ELR (cell line): ENCODE results near the gene UBE2E2.
A peak's percentile ranks its signal among the peaks of the same experiment; 100 is the strongest.

Source experiments
- DNase-seq: peaks from one replicate; pipeline ENCODE4 v3.0.0-alpha.2; 2015; ENCODE audit warnings: low read depth

Gene UBE2E2

DNA sequence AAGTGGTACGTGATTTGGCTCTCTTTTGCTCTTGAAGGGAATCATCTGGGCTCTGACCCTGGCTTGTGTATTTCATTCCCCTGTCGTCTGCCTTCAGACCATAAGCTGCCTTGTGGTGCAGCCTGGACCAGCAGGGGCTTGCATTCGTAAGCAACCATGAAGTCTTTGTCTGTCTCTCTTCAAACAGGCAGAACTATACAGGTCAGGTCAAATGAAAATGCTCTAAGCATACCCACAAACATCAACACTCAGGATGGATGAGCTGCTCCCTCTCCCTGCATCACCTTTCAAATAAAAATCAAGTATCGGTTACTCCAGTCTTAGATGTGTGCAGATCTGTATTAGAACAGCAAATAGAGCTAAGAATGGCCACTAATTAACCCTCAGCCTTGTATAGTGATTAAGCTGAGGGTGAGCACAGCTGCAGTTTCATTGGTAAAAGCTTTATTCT, 334.0 kb downstream of the UBE2E2 start:
- no peak for DNase-seq

DNA sequence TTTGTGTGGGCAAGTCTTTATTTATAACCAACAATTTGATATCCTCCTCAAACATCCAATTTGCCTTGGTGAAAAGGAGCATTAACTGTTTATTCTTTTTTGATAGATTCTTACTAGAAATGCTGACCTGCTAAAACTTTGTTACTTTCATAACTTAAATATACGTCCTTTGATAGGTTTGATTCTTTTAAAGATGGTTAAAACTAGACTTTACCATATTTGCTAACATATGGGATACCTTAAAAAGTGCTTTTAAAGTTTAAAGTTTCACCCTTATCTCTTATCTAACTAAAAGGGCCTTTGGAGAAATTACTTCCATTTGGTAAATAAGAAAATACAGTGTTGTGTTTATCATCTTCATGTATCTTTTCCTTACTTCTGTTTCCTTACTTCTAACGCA, 336.1 kb downstream of the UBE2E2 start:
- DNase-seq = no peak

DNA sequence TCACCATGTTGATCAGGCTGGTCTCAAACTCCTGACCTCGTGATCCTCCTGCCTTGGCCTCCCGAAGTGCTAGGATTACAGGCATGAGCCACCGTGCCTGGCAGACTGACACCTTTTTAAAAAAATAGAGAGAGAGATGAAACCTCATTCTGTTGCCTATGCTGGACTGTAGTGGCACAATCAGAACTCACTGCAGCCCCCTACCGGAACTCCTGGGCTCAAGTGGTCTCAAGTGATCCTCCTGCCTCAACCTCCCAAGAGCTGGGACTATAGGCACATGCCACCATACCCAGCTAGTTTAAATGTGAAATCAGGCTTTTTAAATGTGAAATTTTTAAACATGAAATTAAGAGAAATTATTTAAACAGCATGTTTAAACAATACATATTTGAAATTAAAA, 337.5 kb downstream of the UBE2E2 start:
- no peak for DNase-seq

DNA sequence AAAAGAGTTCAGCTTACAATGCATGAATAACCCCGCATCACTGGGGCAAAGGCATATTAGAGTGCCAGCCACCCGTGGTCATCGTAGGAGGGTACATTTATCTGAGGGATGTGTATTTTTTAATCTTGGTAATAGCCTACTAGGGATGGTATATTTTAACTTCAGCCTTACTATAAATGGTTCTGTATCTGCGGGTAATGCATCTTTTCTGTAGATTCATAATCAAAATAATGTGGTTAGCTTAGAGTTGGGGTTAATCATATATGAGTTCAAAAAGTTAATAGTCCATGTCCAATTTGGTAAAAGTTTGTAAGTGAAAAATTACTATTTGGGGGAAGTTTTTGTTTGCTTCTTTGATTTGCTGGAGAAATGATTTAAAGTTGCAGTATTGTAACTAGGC, 339.0 kb downstream of the UBE2E2 start:
- DNase-seq = no peak

DNA sequence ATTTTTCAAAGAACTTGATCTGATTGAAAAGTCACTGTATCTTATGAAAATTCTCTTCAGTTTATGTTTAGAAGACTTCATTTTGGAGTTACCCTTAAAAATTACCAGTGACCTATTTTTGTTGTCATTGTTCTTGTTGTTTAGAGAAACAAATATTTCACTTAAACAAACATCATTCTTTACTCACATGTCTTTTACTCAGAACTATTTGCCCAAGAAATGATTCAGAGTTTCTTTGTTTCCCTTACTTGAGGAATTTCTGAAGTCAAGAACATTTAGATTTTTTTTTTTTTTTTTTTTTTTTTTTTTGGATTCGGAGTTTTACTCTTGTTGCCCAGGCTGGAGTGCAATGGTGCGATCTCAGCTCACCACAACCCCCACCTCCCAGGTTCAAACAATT, 343.1 kb downstream of the UBE2E2 start:
- DNase-seq = no peak

DNA sequence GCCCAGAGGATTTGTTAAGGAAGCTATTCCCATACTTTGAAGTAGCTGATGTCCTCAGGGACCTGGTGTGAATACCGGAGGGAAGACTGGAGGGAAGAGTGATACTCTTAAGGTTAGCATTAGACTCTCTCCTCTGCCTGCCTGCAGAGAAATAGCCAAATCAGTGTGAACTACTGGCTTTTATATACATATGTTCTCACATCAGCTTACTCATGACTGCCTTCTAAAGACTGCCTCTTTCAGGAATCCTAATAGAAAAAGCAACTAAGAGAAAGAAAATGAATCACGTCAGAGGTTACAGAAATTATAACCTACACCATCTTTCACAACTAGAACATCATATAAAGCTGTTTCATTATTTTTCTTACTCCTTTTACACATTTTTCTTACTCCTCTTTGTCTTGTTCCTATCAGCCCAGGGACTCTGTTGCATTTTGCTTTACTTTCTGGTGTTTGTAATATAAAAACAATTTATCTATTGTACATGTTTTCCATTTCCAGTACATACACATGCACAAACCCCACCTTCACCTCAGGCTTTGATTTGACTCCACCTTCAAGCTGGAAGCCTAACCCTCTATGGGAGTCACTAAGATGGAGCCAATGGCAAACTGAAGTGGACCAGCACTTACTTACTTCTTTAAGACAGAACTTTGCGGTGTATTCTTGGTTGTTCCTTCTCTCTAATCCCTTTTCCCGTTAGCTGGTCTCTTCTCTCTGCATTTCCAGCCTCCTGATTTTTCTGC, 345.0 kb downstream of the UBE2E2 start:
- no peak for DNase-seq

DNA sequence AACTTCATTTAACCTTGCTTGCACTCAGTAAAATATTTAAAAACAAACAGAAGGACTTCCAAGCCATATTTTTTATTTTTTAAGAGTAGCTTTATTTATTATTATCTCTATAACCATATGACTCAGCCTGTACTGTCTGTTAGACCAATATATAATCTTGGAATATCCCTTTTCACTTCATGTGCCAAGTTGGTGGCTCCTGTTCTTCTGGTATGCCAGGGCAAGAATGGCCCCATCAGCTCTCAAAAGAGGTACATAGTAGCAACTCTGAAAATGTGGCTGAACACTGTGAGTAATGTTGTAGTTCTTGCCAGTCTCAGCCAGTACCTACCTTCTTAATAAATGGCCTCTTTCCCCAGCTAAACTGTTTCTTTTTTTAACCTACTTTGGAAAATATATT, 345.6 kb downstream of the UBE2E2 start:
- no peak for DNase-seq

DNA sequence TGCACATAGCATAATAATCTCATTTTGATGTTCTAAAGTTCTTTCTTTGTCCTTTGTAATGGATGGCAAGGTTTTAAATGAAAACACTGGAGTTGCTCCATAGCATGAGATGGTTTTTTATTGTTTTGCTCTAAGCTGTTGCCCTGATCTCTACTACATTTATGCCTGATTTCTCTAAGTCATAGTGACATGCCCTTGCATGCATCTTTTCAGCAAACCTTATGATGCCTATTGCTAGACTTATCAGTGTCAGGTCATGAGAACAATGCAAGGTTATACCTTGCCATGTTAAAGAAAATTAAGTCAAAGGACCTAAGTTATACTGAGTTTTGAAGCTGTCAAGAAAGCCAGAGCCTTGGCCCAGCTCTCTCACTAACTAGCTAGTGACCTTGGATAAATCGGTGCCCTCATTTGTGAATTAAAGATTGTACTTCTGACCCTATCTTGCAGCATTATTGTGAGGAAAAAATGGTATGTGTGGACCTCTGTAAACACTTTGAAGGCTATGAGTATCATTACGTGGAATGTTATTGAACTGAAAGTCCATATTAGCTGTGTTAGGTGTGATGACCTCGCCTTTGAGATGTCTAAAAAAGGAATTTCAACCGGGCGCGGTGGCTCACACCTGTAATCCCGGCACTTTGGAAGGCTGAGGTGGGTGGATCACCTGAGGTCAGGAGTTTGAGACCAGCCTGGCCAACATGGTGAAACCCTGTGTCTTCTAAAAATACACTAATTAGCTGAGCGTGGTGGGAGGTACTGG, 346.2 kb downstream of the UBE2E2 start:
- no peak for DNase-seq

DNA sequence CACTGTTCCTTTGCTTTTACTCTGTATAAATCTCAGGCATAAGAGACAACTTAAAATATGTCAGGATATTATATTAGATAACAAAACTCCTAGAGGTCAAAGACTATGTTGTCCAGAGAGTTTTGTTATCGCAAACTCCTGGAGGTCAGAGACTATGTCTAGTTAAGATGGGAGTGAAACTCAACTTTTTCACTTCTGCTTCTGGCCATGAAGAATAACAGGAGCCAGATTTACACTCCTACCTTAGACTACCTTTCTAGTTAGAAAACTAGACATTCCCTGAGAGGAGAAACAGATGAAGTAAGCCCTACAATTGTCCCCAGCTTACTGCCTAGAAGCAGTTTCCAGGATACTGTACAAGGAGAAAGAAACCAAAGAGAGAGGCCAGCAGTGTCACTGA, 347.3 kb downstream of the UBE2E2 start:
- DNase-seq = no peak

DNA sequence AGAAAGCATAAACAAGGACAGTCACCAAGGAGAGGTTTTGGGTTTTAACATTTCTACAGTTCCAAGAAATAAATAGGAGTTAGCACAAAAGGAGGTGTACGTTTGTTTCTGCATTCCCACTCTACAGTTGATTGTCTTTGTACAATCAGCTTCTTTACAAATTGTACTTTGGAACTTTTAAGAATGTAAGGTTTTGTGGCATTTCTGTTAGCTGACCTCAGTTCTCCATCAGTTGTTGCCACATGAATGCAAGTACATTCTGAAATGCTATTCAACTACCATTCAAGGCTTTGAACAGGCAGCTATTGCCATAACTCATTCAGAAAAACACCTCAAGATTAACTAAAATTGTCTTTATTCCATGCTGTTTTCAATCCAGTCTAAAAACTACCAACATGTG, 349.4 kb downstream of the UBE2E2 start:
- DNase-seq = no peak

DNA sequence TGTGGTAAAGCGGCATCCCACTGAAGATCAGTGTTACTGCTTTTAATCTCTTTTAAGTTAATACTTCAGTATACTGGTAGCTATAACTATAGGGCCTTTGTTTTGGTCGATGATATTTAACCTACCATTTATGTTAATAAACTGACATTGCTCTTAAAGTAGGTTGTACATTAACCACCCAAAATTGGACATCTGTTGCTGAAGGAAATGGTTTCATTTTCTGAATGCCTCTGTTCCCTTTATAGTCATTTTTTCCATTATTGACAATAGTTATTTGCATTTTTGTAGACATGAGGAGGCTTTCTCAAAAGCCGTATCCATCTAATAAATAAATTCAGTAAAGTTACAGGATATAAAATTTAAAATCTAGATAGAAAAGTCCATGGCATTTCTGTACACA, 350.2 kb downstream of the UBE2E2 start:
- no peak for DNase-seq

DNA sequence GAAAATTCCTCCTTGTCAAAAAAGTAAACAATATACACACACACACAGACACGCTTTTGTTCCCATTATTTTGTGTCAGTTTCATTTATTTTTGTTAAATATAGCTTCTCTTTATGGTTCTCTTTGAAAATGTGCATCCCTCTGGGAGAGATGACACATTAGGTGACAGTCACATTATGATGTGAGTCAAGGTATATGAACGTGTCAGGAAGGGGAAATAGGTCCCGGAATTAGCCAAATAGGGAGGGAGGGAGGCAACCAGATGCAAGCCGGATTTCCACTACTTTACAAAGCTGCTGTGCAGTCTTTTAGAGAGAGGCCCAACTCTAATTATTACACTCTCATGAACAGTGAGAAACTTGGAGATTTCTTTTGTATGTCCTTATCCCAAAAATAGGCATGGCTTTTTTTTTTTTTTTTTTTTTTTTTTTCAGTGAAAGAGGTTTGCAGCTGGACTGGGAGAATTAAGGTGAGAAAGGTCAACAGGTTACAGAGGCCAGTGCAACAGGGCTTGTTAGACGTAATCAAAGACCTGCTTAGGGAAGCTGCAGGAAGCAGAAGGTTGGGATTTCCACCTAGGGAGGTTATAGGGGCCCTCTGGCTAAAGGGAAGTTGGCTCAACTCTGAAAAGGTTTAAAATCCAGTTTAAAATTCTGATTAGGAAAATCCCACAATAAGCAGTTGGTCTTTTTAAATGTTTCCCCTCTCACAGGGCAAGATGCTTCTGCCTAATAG, 362.1 kb downstream of the UBE2E2 start:
- peak; percentile 25 for DNase-seq

DNA sequence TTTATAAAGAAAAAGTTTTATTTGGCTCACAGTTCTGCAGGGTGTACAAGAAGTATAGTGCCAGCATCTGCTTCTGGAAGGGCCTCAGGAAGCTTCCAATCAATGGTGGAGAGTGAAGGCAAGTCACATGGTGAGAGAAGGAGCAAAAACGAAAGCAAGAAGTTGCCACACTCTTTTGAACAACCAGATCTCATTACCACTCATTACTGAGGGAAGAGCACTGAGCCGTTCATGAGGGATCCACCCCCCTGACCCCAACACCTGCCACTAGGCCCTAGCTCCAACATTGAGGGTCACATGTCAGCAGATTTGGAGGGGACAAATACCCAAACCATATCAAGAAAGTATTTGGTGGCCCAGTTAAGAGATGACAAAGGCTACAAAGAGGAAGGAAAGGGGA, 363.4 kb downstream of the UBE2E2 start:
- no peak for DNase-seq

DNA sequence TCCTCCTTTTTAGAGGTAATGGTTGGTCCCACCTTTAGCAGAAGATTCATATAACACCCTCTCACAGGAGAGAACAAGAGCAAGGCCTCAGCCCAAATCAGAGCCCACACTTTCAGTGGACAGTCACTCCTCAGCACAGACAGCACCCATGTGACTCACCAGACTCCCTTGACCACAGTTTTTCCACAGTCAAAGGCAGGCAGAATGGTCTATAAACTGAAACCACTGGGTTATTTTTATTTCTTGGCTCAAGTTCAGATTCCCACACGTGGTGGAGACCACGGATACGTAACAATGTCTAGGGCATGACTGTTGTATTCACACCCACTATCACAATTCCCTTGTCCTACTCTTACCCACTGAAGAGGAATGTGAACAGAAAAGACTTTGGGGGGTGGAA, 364.8 kb downstream of the UBE2E2 start:
- peak; percentile 88 for DNase-seq

DNA sequence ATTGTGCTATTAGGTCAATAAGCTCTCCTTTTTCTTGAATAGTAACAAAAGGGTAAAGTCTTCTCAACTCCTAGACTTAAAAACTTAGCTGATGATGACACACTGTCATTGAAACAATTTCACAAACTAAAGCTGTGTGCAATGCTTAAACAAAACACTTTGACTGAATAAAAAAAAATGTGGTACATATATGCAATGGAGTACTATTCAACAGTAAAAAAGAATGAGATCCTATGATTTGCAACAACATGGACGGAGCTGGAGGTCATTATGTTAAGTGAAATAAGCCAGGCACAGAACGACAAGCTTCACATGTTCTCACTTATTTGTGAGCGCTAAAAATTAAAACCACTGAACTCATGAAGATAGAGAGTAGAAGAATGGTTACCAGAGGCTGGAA, 370.7 kb downstream of the UBE2E2 start:
- DNase-seq = no peak

DNA sequence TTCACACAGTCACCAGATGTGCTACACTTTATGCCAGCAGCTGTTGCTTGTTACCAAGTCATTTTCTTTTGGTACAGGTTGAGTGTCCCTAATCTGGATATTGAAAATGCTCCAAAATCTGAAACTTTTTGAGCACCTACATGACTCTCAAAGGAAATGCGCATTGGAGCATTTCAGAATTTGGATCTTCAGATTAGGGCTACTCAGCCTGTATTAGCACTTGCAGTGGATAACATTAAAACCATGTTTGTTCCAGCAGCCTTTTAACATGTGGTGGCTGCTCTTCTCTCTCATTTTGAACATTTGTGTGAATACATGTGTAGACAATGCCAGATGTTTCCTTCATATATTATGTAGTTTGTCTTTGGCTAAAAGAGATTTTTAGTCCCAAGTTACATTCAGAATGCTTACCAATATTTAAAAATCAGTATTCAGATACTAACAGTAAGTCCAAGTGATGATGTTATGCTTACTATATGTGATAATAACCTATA, 371.7 kb downstream of the UBE2E2 start:
- no peak for DNase-seq

DNA sequence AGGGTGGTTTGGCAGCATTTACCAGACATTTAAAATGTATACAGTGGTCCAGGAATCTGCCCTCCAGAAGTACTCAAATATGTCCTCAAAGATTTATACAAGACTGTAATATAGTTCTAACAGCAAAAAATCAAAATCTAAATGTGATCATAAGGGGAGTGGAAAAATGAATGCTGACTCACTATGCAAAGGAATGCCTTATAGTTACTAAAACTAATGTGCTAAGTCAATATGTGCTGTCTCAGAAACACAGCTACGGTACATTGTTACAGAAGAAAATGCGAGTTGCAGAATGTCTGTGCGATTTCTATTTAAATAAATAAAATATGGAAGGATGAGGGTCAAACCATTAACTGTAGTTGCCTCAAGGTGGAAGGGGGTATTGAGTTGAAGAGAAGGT, 372.6 kb downstream of the UBE2E2 start:
- peak; percentile 39 for DNase-seq

DNA sequence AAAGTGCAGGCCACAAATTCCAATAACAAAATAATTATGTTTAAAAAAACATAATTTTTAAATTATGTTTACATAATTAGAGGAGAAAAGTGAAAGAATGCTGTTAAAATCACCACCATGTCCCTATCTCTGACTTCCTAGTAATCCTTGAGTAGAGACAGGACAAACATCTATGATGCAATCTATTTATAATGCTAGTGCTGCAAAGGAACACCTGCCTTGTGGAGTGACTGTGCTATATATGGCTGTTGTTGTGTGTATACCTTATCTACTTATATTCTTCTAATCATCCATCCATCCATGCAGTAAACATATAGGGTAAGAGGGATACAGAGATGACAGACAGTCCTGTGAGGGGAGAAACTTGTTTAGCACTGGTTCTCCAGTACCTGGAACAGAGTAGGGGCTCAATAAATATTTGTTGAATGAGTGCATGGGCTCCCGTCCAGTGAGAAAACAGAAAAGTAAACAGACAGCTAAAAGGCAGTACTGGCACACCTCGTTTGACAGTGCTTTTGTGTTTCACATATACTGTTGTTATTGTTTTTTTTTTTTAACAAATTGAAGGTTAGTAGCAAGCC, 373.3 kb downstream of the UBE2E2 start:
- no peak for DNase-seq

DNA sequence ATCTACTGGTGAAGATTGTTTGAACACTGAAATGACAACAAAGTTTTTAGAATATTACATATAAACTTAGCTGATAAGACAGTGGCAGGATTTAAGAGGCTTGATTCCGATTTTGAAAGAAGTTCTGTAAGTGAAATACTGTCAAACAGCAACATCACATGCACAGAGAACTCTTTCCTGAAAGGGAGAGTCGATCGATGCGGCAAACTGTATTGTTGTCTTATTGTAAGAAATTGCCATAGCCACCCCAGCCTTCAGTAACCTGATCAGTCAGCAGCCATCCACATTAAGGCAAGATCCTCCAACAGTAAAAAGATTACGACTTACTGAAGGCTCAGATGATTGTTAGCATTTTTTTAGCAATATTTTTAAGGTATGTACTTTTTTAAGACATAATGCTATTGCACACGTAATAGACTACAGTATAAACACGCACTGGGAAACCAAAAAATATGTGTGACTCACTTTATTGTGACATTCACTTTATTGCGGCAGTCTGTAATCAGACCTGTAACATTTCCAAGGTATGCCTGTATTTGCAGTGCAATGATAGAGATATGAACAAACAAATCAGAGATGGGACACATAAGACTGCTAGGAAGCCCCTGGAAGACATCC, 377.1 kb downstream of the UBE2E2 start:
- peak; percentile 71 for DNase-seq

DNA sequence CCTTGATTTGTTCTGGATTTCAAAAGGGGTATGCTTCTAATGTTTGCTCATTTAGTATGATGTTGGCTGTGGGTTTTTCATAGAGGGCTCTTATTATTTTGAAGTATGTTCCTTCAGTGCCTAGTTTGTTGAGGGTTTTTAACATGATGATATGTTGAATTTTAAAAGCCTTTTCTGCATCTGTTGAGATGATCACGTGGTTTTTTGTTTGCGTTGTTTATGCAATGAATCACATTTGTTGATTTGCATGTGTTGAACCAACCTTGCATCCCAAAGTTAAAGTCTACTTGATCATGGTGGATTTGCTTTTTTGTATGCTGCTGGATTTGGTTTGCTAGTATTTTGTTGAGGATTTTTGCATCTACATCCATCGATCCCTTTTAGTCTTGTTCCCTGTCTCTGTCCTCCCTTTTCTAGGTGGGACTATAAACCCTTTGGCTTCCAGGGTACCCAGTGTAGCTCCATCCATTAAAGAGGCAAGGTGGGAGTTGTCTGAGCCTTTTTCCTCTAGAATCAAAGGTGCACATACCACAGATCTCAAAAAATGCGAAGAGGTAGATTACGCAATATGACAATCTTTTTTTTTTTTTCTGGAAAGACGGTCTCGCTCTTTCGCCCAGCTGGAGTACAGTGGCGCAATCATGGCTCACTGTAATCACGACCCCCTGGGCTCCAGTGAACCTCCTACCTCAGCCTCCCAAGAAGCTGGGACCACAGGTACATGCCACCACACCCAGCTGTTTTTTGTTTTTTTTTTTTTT, 381.0 kb downstream of the UBE2E2 start:
- no peak for DNase-seq

DNA sequence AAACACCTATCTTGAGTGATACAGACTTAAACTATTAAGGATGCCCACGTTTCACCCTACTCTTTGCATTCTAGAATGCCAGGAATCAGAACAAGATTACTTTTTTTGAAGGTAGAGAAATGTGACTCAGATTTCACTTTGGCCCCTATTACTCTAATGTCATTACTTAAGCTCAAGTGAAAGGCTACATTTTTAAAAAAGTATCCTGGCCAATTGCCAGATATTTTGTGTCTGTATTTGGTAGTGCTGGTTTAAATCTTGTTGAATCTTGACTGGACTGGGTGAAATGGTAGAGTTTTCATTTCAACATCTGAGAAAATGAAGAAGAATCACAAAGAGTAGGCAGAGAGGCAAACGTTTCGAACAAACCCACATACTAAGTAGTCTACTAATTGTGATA, 384.4 kb downstream of the UBE2E2 start:
- no peak for DNase-seq
